HG02623 (cell line): Measurements from ENCODE around the gene PAX4.
"Not testable (repeated sequence)": the region's sequence is repeated elsewhere in the genome, so short reads cannot be mapped to it uniquely, and the experiment has no call there.

ENCODE experiments used
- ATAC-seq: cut with Tn5 transposase; IDR thresholded peaks from one replicate; pipeline ENCODE4 v1.9.1; 2021; ENCODE audit warnings: moderate library complexity; ENCODE audit not compliant: unreplicated experiment

PAX4 gene

DNA sequence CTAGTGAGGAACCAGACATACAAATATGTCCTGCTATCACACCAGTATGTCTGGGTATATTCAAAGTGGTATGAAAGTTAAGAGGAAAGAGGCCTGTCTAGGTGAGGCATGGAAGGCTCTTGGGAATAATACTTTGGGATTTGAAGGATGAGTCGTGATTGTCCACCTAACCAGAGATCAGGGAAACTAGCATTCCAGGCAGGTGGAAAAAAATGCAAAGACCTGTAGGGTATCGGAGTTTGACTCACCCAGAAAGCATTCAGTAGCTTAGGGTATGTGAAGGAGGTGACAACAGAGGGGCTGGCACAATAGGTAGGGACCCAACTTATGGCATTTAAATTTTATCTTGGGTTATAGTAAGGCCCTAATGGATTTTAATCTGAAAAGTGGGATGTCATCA, 31.6 kb downstream of the PAX4 start:
- no peak for ATAC-seq

DNA sequence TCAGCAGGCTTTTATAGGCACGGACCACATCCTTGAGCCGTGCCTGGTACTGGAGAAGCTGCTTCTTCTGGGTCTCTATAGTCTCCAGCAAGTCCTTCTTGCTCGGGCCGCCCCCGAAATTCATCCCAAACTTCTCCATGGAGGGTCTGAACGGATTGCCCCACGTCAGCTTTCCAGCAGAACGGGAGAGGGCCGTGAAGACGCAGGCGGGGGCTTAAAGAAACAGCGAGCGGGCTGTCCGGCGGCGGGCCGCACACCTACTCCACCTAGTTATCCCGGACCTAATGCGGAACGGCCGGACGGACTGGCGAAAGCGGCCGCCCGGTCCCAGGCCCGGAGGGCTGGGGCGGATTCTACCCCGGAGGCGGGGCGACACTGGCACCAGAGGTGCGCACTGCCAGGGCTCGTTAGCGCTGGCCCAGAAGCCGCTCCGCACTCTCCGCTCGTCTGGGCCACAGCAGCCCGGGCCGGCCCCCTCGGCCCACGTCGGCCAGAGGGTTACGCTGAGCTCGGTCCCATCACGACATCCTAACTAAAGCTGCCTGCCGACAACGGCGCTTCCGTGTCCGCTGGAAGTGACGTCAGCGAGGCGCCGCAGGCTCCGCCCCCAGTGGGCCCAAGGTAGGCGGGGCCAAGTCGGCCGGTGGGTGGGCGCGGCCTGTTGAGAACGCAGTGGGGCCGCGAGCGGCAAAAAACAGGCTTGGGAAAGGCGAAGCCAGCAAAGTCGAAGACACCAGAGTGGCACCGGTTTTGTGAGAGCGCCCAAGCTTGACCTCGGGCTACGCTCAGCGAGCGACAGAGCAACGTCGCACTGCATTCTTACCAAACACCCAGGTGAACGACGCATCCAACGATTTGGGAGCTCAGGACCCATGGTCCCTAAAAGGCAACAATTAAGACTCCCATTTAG, 32.6 kb downstream of the PAX4 start, which contains the start of gene GCC1:
Gene GCC1 (minus strand): TSS at position 553 of the 910 bp plus-strand sequence. CDS start 414 bp downstream, at position 139.
- ATAC-seq, result peak; percentile 73

DNA sequence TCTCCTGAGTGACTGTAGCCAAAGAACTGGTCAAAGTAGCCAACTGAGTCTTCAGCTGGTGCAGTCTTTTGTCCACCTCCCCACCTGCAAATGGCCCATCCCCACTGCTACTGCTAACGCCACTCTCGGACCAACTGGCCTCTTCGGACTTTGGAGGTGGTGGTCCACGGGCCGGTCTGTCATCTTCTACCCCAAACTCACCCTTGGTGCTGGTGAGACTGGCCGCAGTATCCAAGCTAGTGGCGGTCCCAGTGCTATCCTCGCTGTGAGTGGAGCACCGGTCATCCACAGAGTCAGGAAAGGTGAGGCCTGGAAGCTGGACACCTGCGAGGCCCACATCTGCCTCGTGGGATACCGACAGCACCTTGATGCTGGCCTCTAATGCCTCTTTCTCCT, 33.3 kb downstream of the PAX4 start:
- ATAC-seq, result no peak

- no peak for ATAC-seq
These were observed 35.6 kb downstream of the PAX4 start for GRCh38 chr7:127582361-127582760.

DNA sequence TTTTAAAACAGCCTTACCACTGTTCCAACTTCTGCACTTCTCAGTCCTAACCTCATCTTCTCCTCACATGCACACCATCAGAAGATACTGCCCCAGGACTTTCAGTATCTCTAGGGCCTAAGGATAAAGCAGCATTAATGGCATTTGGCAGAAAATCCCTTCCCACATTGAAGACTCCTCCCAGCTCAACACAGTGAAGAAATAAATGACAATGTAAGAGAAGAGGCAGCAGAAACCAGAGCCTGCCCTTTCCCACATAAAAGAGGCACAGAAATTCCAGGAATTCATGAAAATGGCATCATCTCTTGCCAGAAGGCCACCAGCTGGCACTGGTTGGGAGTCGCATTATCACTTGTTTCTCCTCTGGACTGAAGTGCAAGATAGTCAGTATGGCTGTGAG, 36.2 kb downstream of the PAX4 start:
- no peak for ATAC-seq

GRCh38 chr7:127580612-127581011, 37.3 kb downstream of the PAX4 start:
- no peak for ATAC-seq

DNA sequence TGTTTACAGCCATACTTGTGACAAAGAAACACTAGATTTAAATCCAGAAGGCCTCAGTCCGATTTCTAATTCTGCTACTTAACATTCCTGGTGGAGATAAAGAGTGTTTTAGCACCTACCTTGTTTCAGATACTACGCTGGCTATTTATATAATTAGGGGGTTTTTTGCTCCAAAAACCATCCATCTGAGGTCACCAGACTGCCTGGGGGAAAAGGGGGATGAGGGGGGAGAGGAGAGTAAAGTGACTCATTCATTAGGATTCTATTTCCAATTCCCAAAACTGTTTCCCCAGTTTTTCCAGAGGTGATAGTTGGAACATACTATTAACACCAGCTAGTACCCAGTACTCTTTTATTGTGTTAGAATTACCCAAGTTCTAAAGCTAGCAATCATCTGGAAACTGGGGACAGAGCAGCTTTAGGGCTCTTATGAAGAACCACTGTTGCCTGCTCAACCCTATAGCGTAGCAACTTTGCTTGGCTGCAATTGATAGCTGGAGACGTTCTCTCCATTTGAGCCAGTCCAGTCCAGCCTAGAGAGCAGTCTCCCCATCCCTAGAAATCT, 39.1 kb downstream of the PAX4 start:
- no peak for ATAC-seq

- ATAC-seq, result no peak
These were observed 39.8 kb downstream of the PAX4 start for GRCh38 chr7:127578036-127578684.

- no peak for ATAC-seq
These were observed 46.0 kb downstream of the PAX4 start for GRCh38 chr7:127571741-127572505.

DNA sequence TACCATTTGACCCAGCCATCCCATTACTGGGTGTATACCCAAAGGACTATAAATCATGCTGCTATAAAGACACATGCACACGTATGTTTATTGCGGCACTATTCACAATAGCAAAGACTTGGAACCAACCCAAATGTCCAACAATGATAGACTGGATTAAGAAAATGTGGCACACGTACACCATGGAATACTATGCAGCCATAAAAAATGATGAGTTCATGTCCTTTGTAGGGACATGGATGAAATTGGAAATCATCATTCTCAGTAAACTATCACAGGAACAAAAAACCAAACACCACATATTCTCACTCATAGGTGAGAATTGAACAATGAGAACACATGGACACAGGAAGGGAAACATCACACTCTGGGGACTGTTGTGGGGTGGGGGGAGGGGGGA, 49.9 kb downstream of the PAX4 start:
- not testable (repeated sequence) for ATAC-seq

GRCh38 chr7:127566242-127566641, 51.7 kb downstream of the PAX4 start:
- ATAC-seq, result no peak
